Measurements from ENCODE around the gene DPP6. TPM values are rescaled to one million over a fixed set of nuclear protein-coding genes. Genes with fewer than 3 reads are reported as not detected.

Gene DPP6
- total and polyA plus RNA-seq, 2 of the 8 experiments (the other 6 are each of a cell fraction or from before 2014, with no cell fraction given), result 4.7 to 6.8 TPM

- WGBS, 2 experiments (ENCODE audit: extremely low coverage in 1 of 2, insufficient coverage in 1 of 2, insufficient read length in 1 of 2, insufficient replicate concordance in 2 of 2, low coverage in 1 of 2, low lambda C conversion rate in 2 of 2, missing lambda C conversion rate in 1 of 2), result 83% methylated on average over 7 of the region's 8 CpGs; no CpG with 5 or more reads in 1 of the 2 experiments
These were observed 235.2 kb downstream of the DPP6 start for GRCh38 chr7:154287356-154287755.

More at GRCh38 chr7:154287356-154287755, 235.2 kb downstream of the DPP6 start:
- Histone ChIP-seq H2AK5ac (ENCODE audit: low read depth, low read length) (no peak overlapping the region), H3K27ac (ENCODE audit: low read depth, low read length) (no peak overlapping the region), H2BK5ac (ENCODE audit: low read depth, low read length) (no peak overlapping the region), H3K4me2 (ENCODE audit: insufficient read depth in 1 of 2, low read depth in 2 of 2, low read length in 2 of 2) (no peak overlapping the region), H2BK12ac (ENCODE audit: low read depth, low read length) (no peak overlapping the region), H3K4me3 (ENCODE audit: extremely low read depth in 1 of 4, insufficient read depth in 2 of 4, low read depth in 3 of 4, low read length in 4 of 4) (no peak overlapping the region), H3K9me3 (ENCODE audit: insufficient read depth in 2 of 2, low read depth in 1 of 2, low read length in 1 of 2) (no peaks in the 10 kb centered on the region), H3K4ac (replicated peaks; ENCODE audit: insufficient read length, low read depth, low read length) (no peak overlapping the region), H3K9ac (replicated peaks in 1 of 4; ENCODE audit: extremely low read depth in 1 of 4, low read depth in 3 of 4, low read length in 3 of 4) (no peak overlapping the region), H3K4me1 (replicated peaks in 1 of 4; ENCODE audit: control insufficient read depth in 3 of 4, insufficient read depth in 4 of 4, low read length in 3 of 4) (no peaks in the 10 kb centered on the region), H2BK120ac (replicated peaks; ENCODE audit: low read depth, low read length) (no peak overlapping the region), H3K79me1 (ENCODE audit: low read depth, low read length) (no peaks in the 10 kb centered on the region; the same call in 1 of the 2 replicates), H4K20me1 (replicated peaks in 1 of 2; ENCODE audit: control insufficient read depth in 1 of 2, insufficient read depth in 2 of 2, low read length in 2 of 2) (no peaks in the 10 kb centered on the region), H4K5ac (ENCODE audit: insufficient read length, low read depth, low read length) (no peak overlapping the region), H3K23me2 (ENCODE audit: low read depth, low read length) (no peaks in the 10 kb centered on the region), H2BK20ac (ENCODE audit: low read length) (no peak overlapping the region), H3K79me2 (ENCODE audit: control insufficient read depth in 1 of 2, insufficient read depth in 2 of 2, low read length in 2 of 2) (no peaks in the 10 kb centered on the region), H3K36me3 (ENCODE audit: control insufficient read depth in 2 of 4, insufficient read depth in 4 of 4, low read length in 3 of 4) (no peaks in the 10 kb centered on the region), H2AFZ (ENCODE audit: low read length) (no peak overlapping the region), H3K23ac (ENCODE audit: insufficient read length) (no peak overlapping the region), H3K56ac (replicated peaks; ENCODE audit: insufficient read length, low read depth, low read length) (no peak overlapping the region), H2BK15ac (ENCODE audit: low read length) (no peak overlapping the region), H3K14ac (ENCODE audit: insufficient read length) (no peak overlapping the region), H3K18ac (ENCODE audit: extremely low read depth, low read length) (no peak overlapping the region), H3K27me3 (replicated peaks in 1 of 4; ENCODE audit: control insufficient read depth in 3 of 4, extremely low read depth in 1 of 4, insufficient read depth in 3 of 4, low read length in 3 of 4) (no peaks in the 10 kb centered on the region), H4K8ac (ENCODE audit: extremely low read depth, insufficient read depth, low read length) (no peak overlapping the region), H4K91ac (replicated peaks; ENCODE audit: insufficient read length, low read length) (no peak overlapping the region)
- ChIA-PET CTCF (ENCODE audit: partially characterized antibody) (interaction anchor here (0.9 to 2.5 kb wide), 6 partner anchors 12 to 216 kb away, joined by 3 to 7 read pairs (median 4); no protein-coding TSS in a partner anchor), POLR2A (ENCODE audit: partially characterized antibody) (interaction anchor here (1.3 kb wide), 1 partner anchor 12 kb away, joined by 3 read pairs; no protein-coding TSS in a partner anchor)
- no peak for DNase-seq (ENCODE audit: low read depth in 1 of 2, low spot score in 2 of 2)
- TF ChIP-seq SIN3A (conservative IDR thresholded peaks at IDR 0.05 in 1 of 2, IDR thresholded peaks at IDR 0.05 in 1 of 2; ENCODE audit: low read depth in 1 of 2, low read length in 2 of 2) (0 out of 4 replicates have a peak, but pooled peaks have one; percentile 31 to 53), TAF1 (IDR thresholded peaks at IDR 0.05; ENCODE audit: low read depth, low read length) (no peak), HDAC2 (IDR thresholded peaks at IDR 0.05; ENCODE audit: borderline replicate concordance in 1 of 2, low read depth in 2 of 2, low read length in 2 of 2) (no peak), KDM5A (IDR thresholded peaks at IDR 0.05; ENCODE audit: low read length) (no peak), RAD21 (IDR thresholded peaks at IDR 0.05 in 1 of 2, conservative IDR thresholded peaks at IDR 0.05 in 1 of 2; ENCODE audit: low read depth in 2 of 2, low read length in 2 of 2) (peak; percentile 24 to 33; a peak in 3 of 4 replicates), EGR1 (IDR thresholded peaks at IDR 0.05; ENCODE audit: borderline replicate concordance, low read depth, low read length) (no peak), CTCF (IDR thresholded peaks at IDR 0.05; ENCODE audit: control extremely low read depth in 1 of 3, insufficient read depth in 1 of 3, low read depth in 1 of 3, low read length in 3 of 3) (peak; percentile 17 to 33 (median 31); a peak in 2 of 4 replicates)
- FAIRE-seq, result no peak
